ENCODE data around the gene CLDN24.

CLDN24 gene

GRCh38 chr4:183356173-183356830, 34.1 kb upstream of the CLDN24 start:
- Histone ChIP-seq H3K4me3 (ENCODE audit: low read depth, low read length) (no peak overlapping the region), H3K27ac (ENCODE audit: low read depth, low read length) (no peak overlapping the region), H3K36me3 (ENCODE audit: control insufficient read depth, insufficient read depth, low read length) (no peaks in the 10 kb centered on the region), H3K27me3 (ENCODE audit: control insufficient read depth, insufficient read depth, low read length) (no peaks in the 10 kb centered on the region), H3K9ac (ENCODE audit: low read depth, low read length) (no peak overlapping the region), H3K9me3 (ENCODE audit: control insufficient read depth, insufficient read depth, low read length) (no peaks in the 10 kb centered on the region), H3K4me1 (ENCODE audit: control insufficient read depth, insufficient read depth, low read length) (no peaks in the 10 kb centered on the region)

- no peak overlapping the region for H3K27ac ChIP-seq (ENCODE audit: low read depth, low read length)
- no peaks in the 10 kb centered on the region for H3K27me3 ChIP-seq (ENCODE audit: control insufficient read depth, insufficient read depth, low read length)
- no peaks in the 10 kb centered on the region for H3K4me1 ChIP-seq (ENCODE audit: control insufficient read depth, insufficient read depth, low read length)
- H3K9ac ChIP-seq (ENCODE audit: low read depth, low read length): no peak overlapping the region
- no peaks in the 10 kb centered on the region for H3K9me3 ChIP-seq (ENCODE audit: control insufficient read depth, insufficient read depth, low read length)
- H3K4me3 ChIP-seq (ENCODE audit: low read depth, low read length): no peak overlapping the region
- H3K36me3 ChIP-seq (ENCODE audit: control insufficient read depth, insufficient read depth, low read length): no peaks in the 10 kb centered on the region
These were observed 33.2 kb upstream of the CLDN24 start for GRCh38 chr4:183355405-183355804.

GRCh38 chr4:183354219-183354618, 32.0 kb upstream of the CLDN24 start:
- H3K27me3 ChIP-seq (ENCODE audit: control insufficient read depth, insufficient read depth, low read length): no peaks in the 10 kb centered on the region
- no peaks in the 10 kb centered on the region for H3K4me1 ChIP-seq (ENCODE audit: control insufficient read depth, insufficient read depth, low read length)
- H3K9me3 ChIP-seq (ENCODE audit: control insufficient read depth, insufficient read depth, low read length): no peaks in the 10 kb centered on the region
- H3K4me3 ChIP-seq (ENCODE audit: low read depth, low read length): no peak overlapping the region
- H3K36me3 ChIP-seq (ENCODE audit: control insufficient read depth, insufficient read depth, low read length): no peaks in the 10 kb centered on the region
- H3K9ac ChIP-seq (ENCODE audit: low read depth, low read length): no peak overlapping the region
- no peak overlapping the region for H3K27ac ChIP-seq (ENCODE audit: low read depth, low read length)

- Histone ChIP-seq H3K4me3 (ENCODE audit: low read depth, low read length) (no peak overlapping the region), H3K27me3 (ENCODE audit: control insufficient read depth, insufficient read depth, low read length) (no peaks in the 10 kb centered on the region), H3K4me1 (ENCODE audit: control insufficient read depth, insufficient read depth, low read length) (no peaks in the 10 kb centered on the region)
These were observed 31.3 kb upstream of the CLDN24 start for GRCh38 chr4:183353557-183353956.

GRCh38 chr4:183352546-183352945, 30.3 kb upstream of the CLDN24 start:
- no peak overlapping the region for H3K4me3 ChIP-seq (ENCODE audit: low read depth, low read length)
- H3K27me3 ChIP-seq (ENCODE audit: control insufficient read depth, insufficient read depth, low read length): no peaks in the 10 kb centered on the region
- H3K9me3 ChIP-seq (ENCODE audit: control insufficient read depth, insufficient read depth, low read length): no peaks in the 10 kb centered on the region
- H3K36me3 ChIP-seq (ENCODE audit: control insufficient read depth, insufficient read depth, low read length): no peaks in the 10 kb centered on the region
- H3K4me1 ChIP-seq (ENCODE audit: control insufficient read depth, insufficient read depth, low read length): no peaks in the 10 kb centered on the region
- H3K27ac ChIP-seq (ENCODE audit: low read depth, low read length): no peak overlapping the region
- no peak overlapping the region for H3K9ac ChIP-seq (ENCODE audit: low read depth, low read length)

More at GRCh38 chr4:183353557-183353956, 31.3 kb upstream of the CLDN24 start:
- Histone ChIP-seq H3K9ac (ENCODE audit: low read depth, low read length) (no peak overlapping the region), H3K27ac (ENCODE audit: low read depth, low read length) (no peak overlapping the region), H3K36me3 (ENCODE audit: control insufficient read depth, insufficient read depth, low read length) (no peaks in the 10 kb centered on the region), H3K9me3 (ENCODE audit: control insufficient read depth, insufficient read depth, low read length) (no peaks in the 10 kb centered on the region)

GRCh38 chr4:183350317-183351071, 28.3 kb upstream of the CLDN24 start:
- Histone ChIP-seq H3K36me3 (ENCODE audit: control insufficient read depth, insufficient read depth, low read length) (no peaks in the 10 kb centered on the region), H3K9ac (ENCODE audit: low read depth, low read length) (no peak overlapping the region), H3K4me3 (ENCODE audit: low read depth, low read length) (no peak overlapping the region), H3K9me3 (ENCODE audit: control insufficient read depth, insufficient read depth, low read length) (no peaks in the 10 kb centered on the region), H3K4me1 (ENCODE audit: control insufficient read depth, insufficient read depth, low read length) (no peaks in the 10 kb centered on the region), H3K27ac (ENCODE audit: low read depth, low read length) (no peak overlapping the region), H3K27me3 (ENCODE audit: control insufficient read depth, insufficient read depth, low read length) (no peaks in the 10 kb centered on the region)

- Histone ChIP-seq H3K4me1 (ENCODE audit: control insufficient read depth, insufficient read depth, low read length) (no peaks in the 10 kb centered on the region), H3K9ac (ENCODE audit: low read depth, low read length) (no peak overlapping the region), H3K27me3 (ENCODE audit: control insufficient read depth, insufficient read depth, low read length) (no peaks in the 10 kb centered on the region), H3K36me3 (ENCODE audit: control insufficient read depth, insufficient read depth, low read length) (no peaks in the 10 kb centered on the region), H3K27ac (ENCODE audit: low read depth, low read length) (no peak overlapping the region), H3K4me3 (ENCODE audit: low read depth, low read length) (no peak overlapping the region), H3K9me3 (ENCODE audit: control insufficient read depth, insufficient read depth, low read length) (no peaks in the 10 kb centered on the region)
These were observed 27.4 kb upstream of the CLDN24 start for GRCh38 chr4:183349673-183350072.

GRCh38 chr4:183348706-183349659, 26.8 kb upstream of the CLDN24 start:
- Histone ChIP-seq H3K36me3 (ENCODE audit: control insufficient read depth, insufficient read depth, low read length) (no peaks in the 10 kb centered on the region), H3K9me3 (ENCODE audit: control insufficient read depth, insufficient read depth, low read length) (no peaks in the 10 kb centered on the region), H3K27ac (ENCODE audit: low read depth, low read length) (no peak overlapping the region), H3K4me1 (ENCODE audit: control insufficient read depth, insufficient read depth, low read length) (no peaks in the 10 kb centered on the region), H3K9ac (ENCODE audit: low read depth, low read length) (no peak overlapping the region), H3K4me3 (ENCODE audit: low read depth, low read length) (no peak overlapping the region), H3K27me3 (ENCODE audit: control insufficient read depth, insufficient read depth, low read length) (no peaks in the 10 kb centered on the region)

GRCh38 chr4:183348136-183348535, 25.9 kb upstream of the CLDN24 start:
- no peaks in the 10 kb centered on the region for H3K27me3 ChIP-seq (ENCODE audit: control insufficient read depth, insufficient read depth, low read length)
- no peaks in the 10 kb centered on the region for H3K4me1 ChIP-seq (ENCODE audit: control insufficient read depth, insufficient read depth, low read length)
- H3K9me3 ChIP-seq (ENCODE audit: control insufficient read depth, insufficient read depth, low read length): no peaks in the 10 kb centered on the region
- H3K9ac ChIP-seq (ENCODE audit: low read depth, low read length): no peak overlapping the region
- H3K27ac ChIP-seq (ENCODE audit: low read depth, low read length): no peak overlapping the region
- no peak overlapping the region for H3K4me3 ChIP-seq (ENCODE audit: low read depth, low read length)
- H3K36me3 ChIP-seq (ENCODE audit: control insufficient read depth, insufficient read depth, low read length): no peaks in the 10 kb centered on the region

- Histone ChIP-seq H3K27ac (ENCODE audit: low read depth, low read length) (no peak overlapping the region), H3K4me1 (ENCODE audit: control insufficient read depth, insufficient read depth, low read length) (no peaks in the 10 kb centered on the region), H3K4me3 (ENCODE audit: low read depth, low read length) (no peak overlapping the region), H3K9ac (ENCODE audit: low read depth, low read length) (no peak overlapping the region), H3K36me3 (ENCODE audit: control insufficient read depth, insufficient read depth, low read length) (no peaks in the 10 kb centered on the region), H3K27me3 (ENCODE audit: control insufficient read depth, insufficient read depth, low read length) (no peaks in the 10 kb centered on the region), H3K9me3 (ENCODE audit: control insufficient read depth, insufficient read depth, low read length) (no peaks in the 10 kb centered on the region)
These were observed 25.3 kb upstream of the CLDN24 start for GRCh38 chr4:183347566-183347965.
